DMS153 treated with DMSO at 0.1 percent for 48 hours (cell line): ENCODE measurements around the gene UBE2F.

ENCODE experiments used
- DNase-seq: peaks from one replicate; lab custom pipeline; 2025; ENCODE audit not compliant: unreplicated experiment; lab: John Stamatoyannopoulos, UW

Gene UBE2F

DNA sequence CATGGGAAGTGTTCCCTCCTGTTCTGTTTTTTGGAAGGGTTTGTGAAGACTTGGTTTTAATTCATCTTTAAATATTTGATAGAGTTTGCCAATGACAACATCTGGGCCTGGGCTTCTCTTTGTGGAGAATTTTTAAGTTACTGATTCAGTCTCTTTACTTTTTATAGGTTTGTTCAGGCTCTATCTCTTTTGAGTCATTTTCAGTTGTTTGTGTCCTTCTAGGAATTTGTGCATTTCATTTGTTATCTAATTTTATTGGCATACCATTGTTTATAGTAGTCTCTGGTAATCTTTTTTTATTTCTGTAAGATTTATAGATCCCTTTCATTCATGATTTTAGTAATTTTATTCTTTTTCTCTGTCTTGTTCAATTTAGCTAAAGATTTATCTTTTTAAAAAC lies 108.6 kb downstream of the UBE2F start:
- DNase-seq = no peak

DNA sequence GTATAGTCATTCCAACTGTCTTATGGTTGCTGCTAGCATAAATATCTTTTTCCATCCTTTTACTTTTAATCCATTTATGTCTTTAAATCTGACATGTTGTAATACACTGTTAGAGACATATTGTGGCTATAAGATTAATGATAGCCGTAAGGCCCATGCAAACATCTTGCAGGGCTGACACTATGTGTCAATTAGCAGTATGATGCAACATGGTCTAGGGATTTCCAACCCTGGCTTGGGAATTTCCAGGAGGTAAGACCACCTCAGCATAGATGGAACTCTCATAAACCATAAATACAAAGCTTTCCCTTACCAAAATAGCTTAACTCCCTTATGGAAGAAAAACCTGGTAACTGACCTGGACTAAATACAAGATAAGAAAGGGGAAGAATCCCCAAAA lies 110.5 kb downstream of the UBE2F start:
- DNase-seq = no peak

- no peak for DNase-seq
Observed at GRCh38 chr2:238079874-238080327, 113.1 kb downstream of the UBE2F start.

DNA sequence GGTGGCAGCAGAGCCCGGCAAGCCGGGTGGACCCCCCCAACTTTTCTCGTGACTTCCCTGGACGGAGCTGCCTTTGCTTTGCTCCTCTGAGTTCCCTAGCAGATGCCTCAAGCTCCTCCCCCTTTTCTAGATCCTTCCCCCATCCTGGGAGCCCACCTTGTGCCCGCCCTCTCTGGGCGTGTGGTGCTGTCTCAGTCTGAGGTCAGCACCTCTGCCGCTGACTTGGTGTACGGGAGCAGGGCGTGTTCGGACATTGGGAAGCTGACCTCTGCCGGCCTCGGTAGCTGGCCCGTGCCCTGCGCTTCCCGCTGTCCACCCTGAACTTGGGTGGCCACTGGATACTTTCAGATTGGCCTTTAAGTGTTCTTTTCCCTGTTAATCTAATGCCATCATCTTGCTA lies 113.7 kb downstream of the UBE2F start:
- DNase-seq = no peak

- no peak for DNase-seq
Observed at GRCh38 chr2:238081150-238081549, 114.3 kb downstream of the UBE2F start.

DNA sequence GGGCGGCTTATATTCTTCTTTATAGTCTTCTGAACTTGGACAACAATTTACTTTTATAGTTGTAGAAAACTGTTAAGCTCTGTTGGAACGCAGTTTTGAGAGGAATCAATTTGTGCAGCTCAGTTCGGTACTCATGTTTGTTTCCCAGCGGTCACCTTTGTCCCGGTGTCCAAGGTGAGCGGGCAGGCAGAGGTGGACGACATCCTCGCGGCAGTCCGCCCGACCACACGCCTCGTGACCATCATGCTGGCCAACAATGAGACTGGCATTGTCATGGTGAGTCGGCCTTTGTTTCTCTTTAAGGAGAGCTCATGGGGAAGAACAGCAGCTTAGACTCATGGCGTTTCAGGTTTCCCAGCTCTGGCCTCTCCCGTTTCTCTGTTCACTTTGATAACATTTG lies 114.7 kb downstream of the UBE2F start:
- DNase-seq = no peak

- DNase-seq = no peak
Observed at GRCh38 chr2:238082151-238082550, 115.3 kb downstream of the UBE2F start.

DNA sequence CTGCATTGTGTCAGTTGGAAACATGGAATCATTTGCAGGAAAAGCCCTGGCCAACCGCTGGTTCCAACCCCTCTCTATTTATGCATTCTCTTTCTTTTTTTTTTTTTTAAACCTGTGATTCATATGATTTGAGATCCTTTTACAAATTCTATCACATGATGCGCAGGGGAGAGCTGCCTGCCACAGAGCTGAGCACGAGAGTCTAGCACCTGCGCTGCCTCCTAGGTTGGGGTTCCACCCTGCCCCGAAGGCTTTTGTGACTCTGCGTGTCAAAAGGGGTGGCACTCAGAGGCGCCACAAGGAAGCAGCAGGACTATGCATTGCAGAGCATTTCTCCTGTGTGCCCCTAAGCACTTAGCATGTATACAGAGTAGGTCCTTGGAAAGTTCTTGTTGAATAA lies 116.0 kb downstream of the UBE2F start:
- DNase-seq = no peak

- no peak for DNase-seq
Observed at GRCh38 chr2:238083919-238084318, 117.1 kb downstream of the UBE2F start.

DNA sequence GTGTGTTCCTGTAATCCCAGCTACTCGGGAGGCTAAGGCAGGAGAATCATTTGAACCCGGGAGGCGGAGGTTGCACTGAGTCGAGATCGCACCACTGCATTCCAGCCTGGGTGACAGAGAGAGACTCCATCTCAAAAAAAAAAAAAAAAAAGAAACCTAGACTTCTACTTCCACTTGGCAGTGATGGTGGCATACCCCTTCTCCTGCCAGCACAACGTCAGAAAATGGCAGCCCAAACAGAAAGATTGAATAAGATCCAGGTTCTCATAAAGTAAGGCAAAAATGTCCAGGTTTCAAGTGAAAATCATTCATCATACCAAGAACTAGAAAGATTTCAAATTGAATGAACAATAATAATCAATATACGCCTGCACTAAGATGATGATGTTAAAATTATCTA lies 117.9 kb downstream of the UBE2F start:
- no peak for DNase-seq

- no peak for DNase-seq
Observed at GRCh38 chr2:238085899-238086298, 119.1 kb downstream of the UBE2F start.

- DNase-seq = no peak
Observed at GRCh38 chr2:238087211-238087610, 120.4 kb downstream of the UBE2F start.

GRCh38 chr2:238090887-238091286 lies 124.1 kb downstream of the UBE2F start:
- no peak for DNase-seq

DNA sequence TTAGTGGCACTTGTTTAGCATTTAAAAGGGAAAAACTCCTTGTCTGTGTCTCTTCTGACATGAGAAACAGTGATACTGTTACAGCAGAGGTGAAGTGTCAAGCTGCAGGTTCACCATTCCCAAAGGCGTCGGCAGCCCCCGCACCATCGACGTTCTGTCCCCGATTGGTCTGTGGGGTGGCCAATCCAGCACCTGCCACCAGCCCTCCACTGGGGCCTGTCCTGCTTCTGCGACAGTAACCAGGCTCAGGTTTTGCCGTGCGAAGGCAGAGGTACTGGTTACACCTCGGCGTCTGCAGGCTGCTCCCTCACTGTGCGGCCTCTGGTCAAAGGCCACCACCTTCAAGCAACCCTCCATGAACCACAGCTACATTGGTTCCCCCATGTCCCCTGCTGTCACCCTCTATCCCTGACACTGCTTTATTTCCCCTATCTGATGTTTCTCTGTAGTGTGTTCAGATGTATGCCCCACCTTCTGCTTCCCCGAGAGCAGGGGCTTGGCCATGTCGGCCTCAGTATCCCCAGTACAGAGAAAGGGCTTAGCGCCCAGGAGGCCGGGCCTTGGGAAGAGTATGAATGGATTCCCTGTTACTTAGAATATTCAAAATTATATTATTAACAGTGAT lies 124.7 kb downstream of the UBE2F start:
- DNase-seq = no peak
